GM23248 (cell line): Measurements from ENCODE around the gene ACTL10. TPM values are rescaled to one million over a fixed set of nuclear protein-coding genes. Genes with fewer than 3 reads are reported as not detected.

ENCODE experiments used
- DNase-seq: peaks from one replicate; pipeline ENCODE4 v3.0.0-alpha.2; 2015
- H2AFZ ChIP-seq: fragments of 200-600 bp; sonication (generic); 2 replicates; pipeline ENCODE4 v1.6.1; 2016; ENCODE audit warnings: antibody characterized with exemption
- H3F3A ChIP-seq: fragments of 200-600 bp; sonication (generic); 2 replicates; pipeline ENCODE4 v1.6.1; 2016; ENCODE audit warnings: mild to moderate bottlenecking, antibody characterized with exemption, mixed run types; ENCODE audit not compliant: insufficient read depth
- H3K27ac ChIP-seq: fragments of 200-600 bp; sonication (generic); 2 replicates; pipeline ENCODE4 v1.5.1; 2016; ENCODE audit warnings: mild to moderate bottlenecking
- H3K27me3 ChIP-seq: fragments of 200-600 bp; sonication (generic); replicated peaks from 2 replicates; pipeline ENCODE4 v1.6.1; 2016; ENCODE audit warnings: mild to moderate bottlenecking; ENCODE audit not compliant: insufficient read depth
- H3K36me3 ChIP-seq: fragments of 200-600 bp; sonication (generic); 2 replicates; pipeline ENCODE4 v1.6.1; 2016; ENCODE audit warnings: low read depth, mild to moderate bottlenecking
- H3K4me1 ChIP-seq: fragments of 200-600 bp; sonication (generic); 2 replicates; pipeline ENCODE4 v1.6.1; 2016; ENCODE audit warnings: mild to moderate bottlenecking; ENCODE audit not compliant: insufficient read depth
- H3K4me2 ChIP-seq: fragments of 200-600 bp; sonication (generic); one replicate; pipeline ENCODE4 v1.6.1; 2016; ENCODE audit warnings: mild to moderate bottlenecking; ENCODE audit not compliant: unreplicated experiment
- H3K4me3 ChIP-seq: fragments of 200-600 bp; sonication (generic); 2 replicates; pipeline ENCODE4 v1.5.1; 2016; ENCODE audit warnings: mild to moderate bottlenecking
- H3K79me2 ChIP-seq: fragments of 200-600 bp; sonication (generic); 2 replicates; pipeline ENCODE4 v1.6.1; 2016; ENCODE audit warnings: mild to moderate bottlenecking; ENCODE audit not compliant: insufficient read depth
- H3K9ac ChIP-seq: fragments of 200-600 bp; sonication (generic); 2 replicates; pipeline ENCODE4 v1.6.1; 2016; ENCODE audit warnings: mild to moderate bottlenecking
- H3K9me2 ChIP-seq: fragments of 200-600 bp; sonication (generic); 2 replicates; pipeline ENCODE4 v1.6.1; 2016; ENCODE audit warnings: mixed run types, mild to moderate bottlenecking, moderate library complexity; ENCODE audit not compliant: insufficient read depth
- H3K9me3 ChIP-seq: fragments of 200-600 bp; sonication (generic); one replicate; pipeline ENCODE4 v1.6.1; 2017; ENCODE audit warnings: low read depth
- H4K20me1 ChIP-seq: fragments of 200-600 bp; sonication (generic); 2 replicates; pipeline ENCODE4 v1.6.0; 2016; ENCODE audit not compliant: insufficient read depth
- EZH2 ChIP-seq: fragments of 200-600 bp; sonication (generic); IDR thresholded peaks from 2 replicates; pipeline ENCODE4 v1.6.1; 2018; ENCODE audit warnings: antibody characterized with exemption, mild to moderate bottlenecking; ENCODE audit not compliant: insufficient read depth, poor library complexity, severe bottlenecking
- EZH2phosphoT487 ChIP-seq: fragments of 200-600 bp; sonication (generic); IDR thresholded peaks from 2 replicates; pipeline ENCODE4 v1.6.1; 2018; ENCODE audit warnings: antibody characterized with exemption, moderate library complexity, mild to moderate bottlenecking, low read depth; ENCODE audit not compliant: insufficient read depth
- WGBS, 2 experiments: methylation state at CpG; one replicate each; pipeline ENCODE4 v1.1.6; 2015 to 2017; ENCODE audit warnings: low lambda C conversion rate in 2 of 2, low coverage in 1 of 2; ENCODE audit errors: missing lambda C conversion rate in 2 of 2; 5-methylcytosine and 5-hydroxymethylcytosine counted together
- in situ Hi-C: fragments of 300-500 bp; cut with MboI; formaldehyde crosslinking; loops from 2 replicates; pipeline ENCODE4 v1.15.0; 2020
- polyA plus RNA-seq: library from polyadenylated mRNA; unstranded; fragments of >200 nt; fragmentation: Nextera tagmentation; extraction: Ambion mirVana; gene quantifications from 2 replicates; pipeline ENCODE4 v1.2.1, GENCODE V29; 2016
- total RNA-seq: library from RNA; depleted of rRNA; stranded (reverse); fragments of >200 nt; shearing (Covaris generic); gene quantifications from 2 replicates; pipeline ENCODE4 v1.2.3, GENCODE V29; 2014

The ACTL10 gene
- total and polyA plus RNA-seq, 2 experiments from 2014 or later, result 1.7 to 3.4 TPM

GRCh38 chr20:33681288-33681687 lies 14.5 kb downstream of the ACTL10 start:
- Histone ChIP-seq H3K27me3 (no peaks in the 10 kb centered on the region), H3K9ac (no peak overlapping the region), H3K4me1 (peaks cover 12% of the 10 kb centered on the region), H3K9me3 (no peaks in the 10 kb centered on the region), H3K4me3 (no peak overlapping the region), H3F3A (no peaks in the 10 kb centered on the region), H3K9me2 (no peaks in the 10 kb centered on the region), H3K36me3 (no peaks in the 10 kb centered on the region), H3K79me2 (peaks cover 22% of the 10 kb centered on the region), H3K4me2 (no peak overlapping the region), H4K20me1 (no peaks in the 10 kb centered on the region), H2AFZ (no peak overlapping the region), H3K27ac (no peak overlapping the region)
- in situ Hi-C loops, result no loop called here
- TF ChIP-seq EZH2phosphoT487 (no peak), EZH2 (no peak)
- 81 to 88% methylated on average over 5 of the region's 5 CpGs for WGBS, 2 experiments
- DNase-seq, result no peak

DNA sequence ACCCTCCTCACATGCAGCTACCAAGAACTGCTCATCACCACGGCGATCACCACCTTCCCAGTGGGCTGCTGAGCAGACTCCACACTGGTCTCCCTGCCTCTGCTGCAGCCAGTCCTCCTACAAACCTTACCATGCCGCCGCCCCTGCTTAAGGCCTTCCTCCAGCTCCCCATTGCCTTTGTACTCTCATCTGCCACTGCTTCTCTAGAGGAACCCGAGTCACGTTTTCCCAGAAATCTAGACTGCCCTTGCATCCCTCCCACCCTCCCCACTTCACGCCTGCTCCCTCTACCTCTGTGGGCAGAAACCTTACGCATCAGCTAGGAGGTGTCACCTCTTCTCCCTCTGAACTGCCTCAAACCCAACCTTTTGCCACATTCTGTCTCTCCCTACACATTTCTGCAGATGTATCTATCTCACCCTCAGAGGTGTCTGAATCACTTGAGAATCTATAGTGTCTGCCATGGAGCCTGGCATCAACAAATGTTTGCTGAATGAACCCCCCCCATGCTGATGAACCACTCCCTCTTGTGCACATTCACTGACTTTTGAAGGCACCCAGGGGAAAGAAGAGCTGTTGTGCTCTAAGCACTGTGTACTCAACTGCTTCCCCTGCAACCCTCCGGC lies 15.1 kb downstream of the ACTL10 start:
- Histone ChIP-seq H3K4me1 (peaks cover 12% of the 10 kb centered on the region), H3K9me3 (no peaks in the 10 kb centered on the region), H3K36me3 (no peaks in the 10 kb centered on the region), H3K27ac (no peak overlapping the region), H3K79me2 (peaks cover 22% of the 10 kb centered on the region), H3K9ac (no peak overlapping the region), H3K27me3 (no peaks in the 10 kb centered on the region), H2AFZ (no peak overlapping the region), H3K4me2 (no peak overlapping the region), H3F3A (no peaks in the 10 kb centered on the region), H4K20me1 (no peaks in the 10 kb centered on the region), H3K9me2 (no peaks in the 10 kb centered on the region), H3K4me3 (no peak overlapping the region)
- 91 to 94% methylated on average over 7 to 9 of the region's 9 CpGs for WGBS, 2 experiments
- DNase-seq, result no peak
- in situ Hi-C loops, result no loop called here
- TF ChIP-seq EZH2, result no peak
- TF ChIP-seq EZH2phosphoT487, result no peak

GRCh38 chr20:33684533-33685327 lies 18.0 kb downstream of the ACTL10 start:
- no peaks in the 10 kb centered on the region; the same call in 1 of the 2 replicates for H3F3A ChIP-seq
- no peak for DNase-seq
- 46 to 50% methylated on average over 10 of the region's 10 CpGs for WGBS, 2 experiments
- in situ Hi-C loops, result no loop called here
- H4K20me1 ChIP-seq, result no peaks in the 10 kb centered on the region
- peak overlapping the region; percentile 71; the same call in 1 of the 2 replicates for H2AFZ ChIP-seq
- no peaks in the 10 kb centered on the region for H3K36me3 ChIP-seq
- peaks cover 12% of the 10 kb centered on the region for H3K4me1 ChIP-seq
- peaks cover 22% of the 10 kb centered on the region for H3K79me2 ChIP-seq
- peak overlapping the region; percentile 71 for H3K4me3 ChIP-seq
- TF ChIP-seq EZH2 (no peak), EZH2phosphoT487 (no peak)
- H3K9me2 ChIP-seq, result no peaks in the 10 kb centered on the region
- H3K9ac ChIP-seq, result peak overlapping the region; percentile 66
- H3K4me2 ChIP-seq, result peak overlapping the region; percentile 62
- H3K27ac ChIP-seq, result no peak overlapping the region
- H3K27me3 ChIP-seq, result no peaks in the 10 kb centered on the region
- H3K9me3 ChIP-seq, result no peaks in the 10 kb centered on the region

GRCh38 chr20:33685328-33686099 lies 18.8 kb downstream of the ACTL10 start:
- no peaks in the 10 kb centered on the region for H3K9me3 ChIP-seq
- WGBS, 2 experiments, result 4 to 5% methylated on average over 23 to 26 of the region's 53 CpGs
- H4K20me1 ChIP-seq, result no peaks in the 10 kb centered on the region
- H3K9ac ChIP-seq, result peak overlapping the region; percentile 66
- peak overlapping the region; percentile 71 for H2AFZ ChIP-seq
- no peaks in the 10 kb centered on the region for H3K36me3 ChIP-seq
- no peaks in the 10 kb centered on the region; the same call in 1 of the 2 replicates for H3F3A ChIP-seq
- TF ChIP-seq EZH2, result no peak
- TF ChIP-seq EZH2phosphoT487, result no peak
- peaks cover 22% of the 10 kb centered on the region for H3K79me2 ChIP-seq
- no peaks in the 10 kb centered on the region for H3K27me3 ChIP-seq
- in situ Hi-C loops, result no loop called here
- peak overlapping the region; percentile 71 for H3K4me3 ChIP-seq
- peak overlapping the region; percentile 62 for H3K4me2 ChIP-seq
- H3K4me1 ChIP-seq, result peaks cover 12% of the 10 kb centered on the region
- peak overlapping the region; percentile 30; the same call in 1 of the 2 replicates for H3K27ac ChIP-seq
- no peaks in the 10 kb centered on the region for H3K9me2 ChIP-seq
- peak; percentile 60 for DNase-seq
